ENCODE results near the gene GDF10. TPM values are rescaled to one million over a fixed set of nuclear protein-coding genes. Genes with fewer than 3 reads are reported as not detected.
A peak's percentile ranks its signal among the peaks of the same experiment; 100 is the strongest.

The GDF10 gene
- total and polyA plus RNA-seq, 9 of the 15 experiments (the other 6 are each of a cell fraction or from before 2014, with no cell fraction given), result 0.03 to 0.20 (median 0.11) TPM; not detected in 6

DNA sequence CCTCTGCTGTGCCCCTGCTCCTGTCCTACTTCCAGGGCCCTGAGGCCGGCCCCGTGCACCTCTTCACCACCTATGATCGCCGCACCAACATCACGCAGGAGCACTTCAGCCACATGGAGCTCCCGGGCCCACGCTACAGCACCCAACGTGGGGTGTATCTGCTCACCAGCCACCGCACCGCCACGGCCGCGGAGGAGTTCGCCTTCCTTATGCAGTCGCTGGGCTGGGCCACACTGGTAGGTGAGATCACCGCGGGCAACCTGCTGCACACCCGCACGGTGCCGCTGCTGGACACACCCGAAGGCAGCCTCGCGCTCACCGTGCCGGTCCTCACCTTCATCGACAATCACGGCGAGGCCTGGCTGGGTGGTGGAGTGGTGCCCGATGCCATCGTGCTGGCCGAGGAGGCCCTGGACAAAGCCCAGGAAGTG is 50.0 kb downstream of the GDF10 start:
- no peak for ATAC-seq
- H3K4me2 ChIP-seq (ENCODE audit: insufficient read depth, low read length), result no peak overlapping the region
- in situ Hi-C loops (cut with MboI), result no loop called here
- ChIA-PET CTCF (ENCODE audit: low intra/inter-chr PET ratio) (no interaction called here), POLR2A (interaction anchor here (0.7 to 1.1 kb wide), 2 partner anchors 9 to 268 kb away, joined by 3 read pairs; no protein-coding TSS in a partner anchor)
- peaks cover 0 to 26% of the 10 kb centered on the region in 2 experiments; a peak in 1 of 5 replicates for H3K4me1 ChIP-seq (replicated peaks in 1 of 2; ENCODE audit: control insufficient read depth in 2 of 2, insufficient read depth in 2 of 2, low read length in 2 of 2)
- peaks cover 45 to 87% of the 10 kb centered on the region in 2 experiments; a peak in 4 of 5 replicates for H3K27me3 ChIP-seq (ENCODE audit: control insufficient read depth in 2 of 2, insufficient read depth in 2 of 2, low read length in 2 of 2)
- FAIRE-seq, result no peak
- DNase-seq (ENCODE audit: extremely low read depth in 1 of 4, low spot score in 3 of 4), result no peak
- H2AFZ ChIP-seq (ENCODE audit: low read depth, low read length), result no peak overlapping the region
- TF ChIP-seq, protein P1, sequence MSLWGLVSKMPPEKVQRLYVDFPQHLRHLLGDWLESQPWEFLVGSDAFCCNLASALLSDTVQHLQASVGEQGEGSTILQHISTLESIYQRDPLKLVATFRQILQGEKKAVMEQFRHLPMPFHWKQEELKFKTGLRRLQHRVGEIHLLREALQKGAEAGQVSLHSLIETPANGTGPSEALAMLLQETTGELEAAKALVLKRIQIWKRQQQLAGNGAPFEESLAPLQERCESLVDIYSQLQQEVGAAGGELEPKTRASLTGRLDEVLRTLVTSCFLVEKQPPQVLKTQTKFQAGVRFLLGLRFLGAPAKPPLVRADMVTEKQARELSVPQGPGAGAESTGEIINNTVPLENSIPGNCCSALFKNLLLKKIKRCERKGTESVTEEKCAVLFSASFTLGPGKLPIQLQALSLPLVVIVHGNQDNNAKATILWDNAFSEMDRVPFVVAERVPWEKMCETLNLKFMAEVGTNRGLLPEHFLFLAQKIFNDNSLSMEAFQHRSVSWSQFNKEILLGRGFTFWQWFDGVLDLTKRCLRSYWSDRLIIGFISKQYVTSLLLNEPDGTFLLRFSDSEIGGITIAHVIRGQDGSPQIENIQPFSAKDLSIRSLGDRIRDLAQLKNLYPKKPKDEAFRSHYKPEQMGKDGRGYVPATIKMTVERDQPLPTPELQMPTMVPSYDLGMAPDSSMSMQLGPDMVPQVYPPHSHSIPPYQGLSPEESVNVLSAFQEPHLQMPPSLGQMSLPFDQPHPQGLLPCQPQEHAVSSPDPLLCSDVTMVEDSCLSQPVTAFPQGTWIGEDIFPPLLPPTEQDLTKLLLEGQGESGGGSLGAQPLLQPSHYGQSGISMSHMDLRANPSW (CRISPR knock-in tag; IDR thresholded peaks at IDR 0.05), result no peak
- TF ChIP-seq IRF2 (CRISPR knock-in tag; IDR thresholded peaks at IDR 0.05) (no peak), HMGN3 (IDR thresholded peaks at IDR 0.05; ENCODE audit: borderline replicate concordance, extremely low read depth, insufficient read length, low read depth, low read length) (peak; percentile 65), YY1 (IDR thresholded peaks at IDR 0.05; ENCODE audit: borderline replicate concordance in 1 of 3, control insufficient read depth in 1 of 3, extremely low read depth in 1 of 3, insufficient read depth in 3 of 3, insufficient read length in 1 of 3, insufficient replicate concordance in 2 of 3, low read depth in 1 of 3, low read length in 2 of 3) (no peak)
- H4K20me1 ChIP-seq (replicated peaks; ENCODE audit: control insufficient read depth, insufficient read depth, low read length), result peaks cover 22% of the 10 kb centered on the region
- BruUV-seq (replicated peaks), result no TSS peak
- H3K9me1 ChIP-seq (ENCODE audit: control insufficient read depth, insufficient read depth, low read length), result no peaks in the 10 kb centered on the region
- intact Hi-C loops (cut with micrococcal nuclease), result no loop called here
- no peaks in the 10 kb centered on the region for H3K36me3 ChIP-seq (ENCODE audit: control insufficient read depth, insufficient read depth, low read length)
- H3K27ac ChIP-seq (ENCODE audit: extremely low read depth, low read depth, low read length), result no peak overlapping the region
- no peaks in the 10 kb centered on the region for H3K9me3 ChIP-seq (replicated peaks; ENCODE audit: control insufficient read depth, insufficient read depth, low read depth, low read length)
- no peaks in the 10 kb centered on the region for H3K79me2 ChIP-seq (ENCODE audit: control insufficient read depth, insufficient read depth, low read length)
- H3K9ac ChIP-seq (ENCODE audit: insufficient read depth in 1 of 2, low read depth in 2 of 2, low read length in 2 of 2), result no peak overlapping the region
- H3K4me3 ChIP-seq, result no peak overlapping the region
- WGBS (ENCODE audit: insufficient coverage, low coverage, missing lambda C conversion rate), result under 1% methylated on average over 29 of the region's 31 CpGs

Measured in K562 (cell line).